GM18870 (cell line): ENCODE data around the gene JMY.
"Not testable (repeated sequence)": the region's sequence is repeated elsewhere in the genome, so short reads cannot be mapped to it uniquely, and the experiment has no call there.

Experiments
- ATAC-seq: cut with Tn5 transposase; IDR thresholded peaks from one replicate; pipeline ENCODE4 v1.9.1; 2021; ENCODE audit warnings: moderate library complexity; ENCODE audit not compliant: unreplicated experiment

JMY gene

DNA sequence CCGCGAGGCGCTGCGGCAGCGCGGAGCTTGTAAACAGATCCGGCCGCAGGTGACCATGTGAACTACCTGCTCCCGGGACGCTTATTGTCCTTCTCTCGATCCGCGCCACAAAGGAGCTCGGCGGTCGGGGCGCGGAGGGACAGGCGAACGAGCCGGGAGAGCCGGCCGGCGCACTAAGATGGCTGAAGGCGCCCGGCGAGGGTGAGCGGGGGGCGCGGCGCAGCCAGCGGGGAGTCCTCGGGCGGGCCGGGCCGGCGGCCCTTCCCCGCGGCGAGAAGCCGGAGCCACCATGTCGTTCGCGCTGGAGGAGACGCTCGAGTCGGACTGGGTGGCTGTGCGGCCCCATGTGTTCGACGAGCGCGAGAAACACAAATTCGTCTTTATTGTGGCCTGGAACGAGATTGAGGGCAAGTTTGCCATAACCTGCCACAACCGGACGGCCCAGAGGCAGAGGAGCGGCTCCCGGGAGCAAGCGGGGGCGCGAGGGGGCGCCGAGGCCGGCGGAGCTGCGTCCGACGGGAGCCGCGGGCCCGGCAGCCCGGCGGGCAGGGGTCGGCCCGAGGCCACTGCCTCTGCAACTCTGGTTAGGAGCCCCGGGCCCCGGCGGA lies 535 bp downstream of the JMY start:
- no peak for ATAC-seq

- no peak for ATAC-seq
Observed at GRCh38 chr5:79236970-79237739, 1.2 kb downstream of the JMY start.

- no peak for ATAC-seq
Observed at GRCh38 chr5:79237740-79238560, 2.0 kb downstream of the JMY start.

DNA sequence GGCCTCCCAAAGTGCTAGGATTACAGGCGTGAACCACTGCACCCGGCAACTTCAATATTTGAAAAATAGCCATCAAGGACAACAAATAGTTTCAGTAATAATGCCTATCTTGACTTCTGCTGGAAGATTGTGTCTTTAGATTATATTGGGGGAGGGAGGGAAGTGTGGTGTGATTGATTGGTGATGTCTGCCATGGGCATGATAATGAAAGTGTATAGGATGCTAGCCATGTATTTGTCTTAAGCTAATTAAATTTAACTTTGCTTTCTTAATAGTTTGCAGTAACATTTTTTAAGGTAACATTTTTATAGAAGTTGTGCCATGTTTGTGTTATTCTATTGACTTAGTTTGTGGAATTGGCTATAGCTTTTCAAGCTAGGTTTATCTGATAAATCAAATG lies 4.6 kb downstream of the JMY start:
- no peak for ATAC-seq

GRCh38 chr5:79241535-79241979 lies 5.6 kb downstream of the JMY start:
- ATAC-seq: no peak

DNA sequence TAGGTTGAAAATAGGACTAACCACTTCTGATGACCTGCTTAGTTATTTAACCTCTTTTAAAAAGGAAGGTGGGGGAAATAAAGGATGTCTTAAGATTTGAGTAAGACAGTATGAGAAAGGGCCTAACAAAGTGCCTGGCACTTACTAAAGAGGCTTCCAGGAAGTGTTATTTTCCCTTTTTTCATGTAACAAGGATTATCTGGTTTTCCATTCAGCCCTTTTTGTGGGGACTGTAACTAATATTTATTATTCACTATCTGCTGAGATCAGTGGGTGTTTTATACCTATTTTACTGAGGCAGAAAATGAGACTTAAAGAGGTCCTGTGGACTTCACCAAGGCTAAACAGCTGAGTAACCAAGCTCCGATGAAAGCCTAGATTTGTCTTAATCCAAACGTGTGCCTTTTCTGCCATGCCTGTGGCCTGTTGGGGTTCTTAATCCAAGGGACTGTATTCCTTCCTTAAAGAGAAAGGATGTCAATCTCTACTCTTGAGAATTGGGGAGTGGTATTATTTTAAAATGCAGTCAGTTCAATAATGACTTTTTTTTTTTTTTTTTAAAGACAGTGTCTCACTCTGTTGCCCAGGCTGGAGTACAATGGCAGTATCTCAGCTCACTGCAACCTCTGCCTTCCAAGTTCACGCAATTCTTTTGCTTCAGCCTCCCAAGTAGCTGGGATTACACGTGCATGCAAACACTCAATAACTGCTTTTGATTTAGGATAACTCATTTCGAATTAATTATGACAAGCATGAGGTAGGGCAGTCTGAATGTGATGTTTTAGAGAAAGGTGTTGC lies 6.5 kb downstream of the JMY start:
- ATAC-seq: no peak

- ATAC-seq: no peak
Observed at GRCh38 chr5:79243224-79243623, 7.3 kb downstream of the JMY start.

- not testable (repeated sequence) for ATAC-seq
Observed at GRCh38 chr5:79254067-79254466, 18.1 kb downstream of the JMY start.

- ATAC-seq: no peak
Observed at GRCh38 chr5:79255786-79256557, 20.0 kb downstream of the JMY start.

- no peak for ATAC-seq
Observed at GRCh38 chr5:79256563-79256962, 20.6 kb downstream of the JMY start.

DNA sequence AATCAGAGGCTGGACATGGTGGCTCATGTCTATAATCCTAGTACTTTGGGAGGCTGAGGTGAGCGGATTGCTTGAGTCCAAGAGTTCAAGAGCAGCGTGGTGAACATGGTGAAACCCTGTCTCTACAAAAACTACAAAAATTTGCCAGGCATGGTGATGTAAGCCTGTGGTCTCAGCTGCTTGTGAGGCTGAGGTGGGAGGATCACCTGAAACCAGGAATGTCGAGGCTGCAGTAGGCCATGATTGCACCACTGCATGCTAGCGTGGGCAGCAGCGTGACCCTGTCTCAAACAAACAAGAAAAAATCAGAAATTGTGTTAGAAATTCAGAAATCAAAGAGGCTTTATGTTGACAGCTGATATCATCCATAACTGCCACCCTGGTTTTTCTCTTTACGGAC lies 21.4 kb downstream of the JMY start:
- ATAC-seq: no peak

DNA sequence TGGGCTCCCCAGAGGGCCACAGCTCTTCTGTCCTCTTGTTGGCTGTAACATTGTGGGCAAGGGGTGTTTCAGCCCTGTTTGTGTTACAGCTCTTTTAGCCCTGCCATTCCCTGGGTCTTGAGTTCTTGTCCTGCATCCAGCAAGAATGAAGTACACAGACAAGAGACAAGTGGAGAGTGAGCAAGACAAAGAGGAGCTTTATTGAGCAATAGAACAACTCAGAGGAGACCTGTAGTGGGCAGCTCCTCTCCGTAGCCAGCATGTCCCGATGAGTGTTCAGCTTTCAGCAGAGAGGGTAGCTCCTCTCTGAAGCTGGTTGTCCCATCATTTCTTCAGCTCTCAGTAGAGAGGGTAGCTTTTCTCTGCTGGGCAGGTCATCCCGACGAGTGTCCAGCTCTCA lies 22.9 kb downstream of the JMY start:
- no peak for ATAC-seq

DNA sequence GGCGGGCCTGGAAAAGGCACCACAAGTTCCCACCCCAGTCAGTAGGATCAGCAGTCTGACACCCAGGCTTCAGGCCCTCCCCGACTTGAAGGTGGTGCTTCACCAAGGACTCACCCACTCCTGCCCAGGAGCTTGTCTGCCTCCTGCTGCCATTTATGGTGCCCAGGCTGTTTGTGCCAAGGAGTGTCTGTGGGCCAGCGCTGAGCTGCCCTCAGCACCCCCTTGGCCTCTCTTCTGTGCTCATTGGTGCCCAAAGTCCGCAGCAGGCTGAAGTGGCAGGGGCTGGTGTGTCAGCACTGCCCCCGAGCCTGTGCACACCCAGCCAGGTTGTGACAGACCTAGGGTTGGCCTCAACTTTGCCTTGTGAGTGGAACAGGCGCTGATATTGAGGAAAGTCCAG lies 23.5 kb downstream of the JMY start:
- no peak for ATAC-seq

- no peak for ATAC-seq
Observed at GRCh38 chr5:79259810-79260209, 23.9 kb downstream of the JMY start.

GRCh38 chr5:79261897-79262296 lies 26.0 kb downstream of the JMY start:
- ATAC-seq: no peak

DNA sequence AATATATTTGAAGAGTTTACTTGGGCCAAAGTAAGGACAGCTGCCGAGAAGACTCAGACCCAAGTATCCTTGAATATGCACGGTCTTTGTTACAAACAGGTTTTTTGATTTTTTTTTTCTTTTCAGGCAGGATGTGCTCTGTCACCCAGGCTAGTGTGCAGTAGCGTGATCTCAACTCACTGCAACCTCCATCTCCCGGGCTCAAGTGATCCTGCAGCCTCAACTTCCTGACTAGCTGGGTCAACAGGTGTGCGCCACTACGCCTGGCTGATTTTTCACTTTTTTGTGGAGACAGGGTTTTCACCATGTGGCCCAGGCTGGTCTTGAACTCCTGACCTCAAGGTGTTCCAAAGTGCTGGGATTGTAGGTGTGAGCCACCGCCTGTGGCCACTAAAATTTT lies 27.4 kb downstream of the JMY start:
- ATAC-seq: no peak

DNA sequence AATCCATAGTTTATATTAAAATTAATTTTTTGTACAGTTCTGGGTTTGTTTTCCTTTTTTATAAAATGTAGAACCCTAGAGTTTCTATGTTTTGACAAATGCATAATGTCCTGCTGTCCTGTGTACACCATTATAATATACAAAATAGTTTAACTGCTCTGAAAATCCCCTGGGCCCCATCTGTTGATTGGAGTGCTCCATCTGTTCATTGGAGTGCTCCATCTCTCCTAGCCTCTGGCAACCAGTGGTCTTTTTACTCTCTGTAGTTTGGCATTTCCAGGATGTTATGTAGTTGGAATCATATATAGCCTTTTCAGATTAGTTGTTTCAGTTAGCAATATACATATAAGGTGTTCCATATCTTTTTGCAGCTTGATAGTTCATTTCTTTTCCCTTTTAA lies 31.2 kb downstream of the JMY start:
- ATAC-seq: no peak

DNA sequence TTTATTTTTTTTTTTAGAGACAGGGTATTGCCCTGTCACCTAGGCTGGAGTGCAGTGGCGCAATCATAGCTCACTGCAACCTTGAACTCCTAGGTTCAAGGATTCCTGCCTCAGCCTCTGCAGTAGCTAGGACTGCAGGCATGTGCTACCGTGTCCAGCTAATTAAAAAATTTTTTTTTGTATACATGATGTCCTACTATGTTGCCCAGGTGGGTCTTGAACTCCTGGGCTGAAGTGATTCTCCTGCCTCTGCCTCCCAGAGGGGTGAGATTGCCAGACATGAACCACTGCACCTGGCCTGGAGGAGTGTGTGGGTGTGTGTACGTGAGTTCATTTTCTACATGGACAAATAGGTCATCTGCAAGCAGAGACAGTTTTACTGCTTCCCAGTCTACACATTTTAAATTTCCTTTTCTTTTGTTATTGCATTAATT lies 33.8 kb downstream of the JMY start:
- ATAC-seq: no peak

GRCh38 chr5:79273341-79273740 lies 37.4 kb downstream of the JMY start:
- no peak for ATAC-seq

- no peak for ATAC-seq
Observed at GRCh38 chr5:79284846-79285245, 48.9 kb downstream of the JMY start.
